Measurements from ENCODE around the gene TBC1D12.

- TF ChIP-seq CTCF (IDR thresholded peaks at IDR 0.05): no peak
- no peak for TF ChIP-seq POLR2AphosphoS5 (IDR thresholded peaks at IDR 0.05)
- TF ChIP-seq POLR2A (IDR thresholded peaks at IDR 0.05): no peak
These were observed 144.5 kb downstream of the TBC1D12 start for GRCh38 chr10:94546901-94547185.
